Caco-2 (cell line): ENCODE results near the gene HHEX. TPM values are rescaled to one million over a fixed set of nuclear protein-coding genes. Genes with fewer than 3 reads are reported as not detected.

ENCODE experiments used
- BruUV-seq: library from RNA; stranded (reverse); fragments of 400-500 nt; replicated peaks from 2 replicates; lab custom pipeline; 2021; lab: Mats Ljungman, UMichigan
- CTCF ChIA-PET: fragments of 300-600 bp; sonication (Branson Sonifier 250); formaldehyde crosslinking; loops from one replicate; lab custom pipeline; 2022; ENCODE audit warnings: antibody characterized with exemption; lab: Charles Lee
- POLR2A ChIA-PET: fragments of 300-600 bp; sonication (Branson Sonifier 250); formaldehyde crosslinking; loops from one replicate; lab custom pipeline; 2022; ENCODE audit warnings: antibody characterized with exemption; lab: Charles Lee
- DNase-seq, 2 experiments: peaks; one replicate each; pipeline versions ENCODE4 v3.0.0 to v3.0.0-alpha.2; 2020 to 2022
- H3K27me3 ChIP-seq: replicated peaks from 2 replicates; pipeline ENCODE4 v1.6.0; 2011; ENCODE audit warnings: low read length; ENCODE audit not compliant: control insufficient read depth, insufficient read depth
- H3K36me3 ChIP-seq: 2 replicates; pipeline ENCODE4 v1.5.1; 2011; ENCODE audit warnings: low read length; ENCODE audit not compliant: control insufficient read depth, insufficient read depth
- H3K4me1 ChIP-seq: fragments of 250-450 bp; sonication (Bioruptor Pico); 2 replicates; pipeline ENCODE4 v1.5.1; 2020; ENCODE audit warnings: mild to moderate bottlenecking
- H3K4me3 ChIP-seq: 2 replicates; pipeline ENCODE4 v1.5.1; 2011; ENCODE audit warnings: low read depth, mild to moderate bottlenecking, control low read depth, low read length
- H3K9me3 ChIP-seq: fragments of 250-450 bp; sonication (Bioruptor Pico); 2 replicates; pipeline ENCODE4 v1.5.1; 2020; ENCODE audit warnings: mild to moderate bottlenecking, moderate library complexity
- H3K27ac Mint-ChIP-seq: one replicate; pipeline ENCODE4 v1.8.0; 2022; ENCODE audit warnings: mixed read lengths; ENCODE audit not compliant: unreplicated experiment
- H3K27me3 Mint-ChIP-seq: one replicate; pipeline ENCODE4 v1.8.0; 2022; ENCODE audit warnings: mixed read lengths; ENCODE audit not compliant: insufficient read depth, unreplicated experiment
- H3K36me3 Mint-ChIP-seq: one replicate; pipeline ENCODE4 v1.8.0; 2022; ENCODE audit warnings: mild to moderate bottlenecking, mixed read lengths; ENCODE audit not compliant: insufficient read depth, unreplicated experiment
- H3K4me1 Mint-ChIP-seq: one replicate; pipeline ENCODE4 v1.8.0; 2022; ENCODE audit warnings: low read depth, mixed read lengths; ENCODE audit not compliant: unreplicated experiment
- H3K4me3 Mint-ChIP-seq: one replicate; pipeline ENCODE4 v1.8.0; 2022; ENCODE audit warnings: mild to moderate bottlenecking, moderate library complexity, mixed read lengths; ENCODE audit not compliant: unreplicated experiment
- H3K9me3 Mint-ChIP-seq: one replicate; pipeline ENCODE4 v1.8.0; 2022; ENCODE audit warnings: mixed read lengths; ENCODE audit not compliant: unreplicated experiment
- intact Hi-C: fragments of 100-400 bp; cut with micrococcal nuclease; formaldehyde crosslinking; loops from one replicate; pipeline ENCODE4 v1.10.0; 2022; ENCODE audit not compliant: unreplicated experiment
- total RNA-seq: library from RNA; stranded (reverse); gene quantifications from 2 replicates; pipeline ENCODE4 v1.2.3, GENCODE V29; 2022
- TF ChIP-seq, protein P1 (sequence below), 2 experiments: fragments of 200-600 bp in 1 of 2; IDR thresholded peaks; 1 replicate in 1 of 2; 2 replicates in 1 of 2; pipeline versions ENCODE4 v1.5.1 to v1.8.0; 2011 to 2022; ENCODE audit warnings: antibody characterized with exemption in 1 of 2, control low read depth in 1 of 2, inconsistent platforms in 1 of 2, low read depth in 1 of 2, low read length in 1 of 2, mild to moderate bottlenecking in 1 of 2, moderate library complexity in 1 of 2; ENCODE audit not compliant: insufficient read depth in 1 of 2, severe bottlenecking in 1 of 2, unreplicated experiment in 1 of 2

Gene HHEX
- total RNA-seq, 1 experiment from 2014 or later = 6.7 TPM

DNA sequence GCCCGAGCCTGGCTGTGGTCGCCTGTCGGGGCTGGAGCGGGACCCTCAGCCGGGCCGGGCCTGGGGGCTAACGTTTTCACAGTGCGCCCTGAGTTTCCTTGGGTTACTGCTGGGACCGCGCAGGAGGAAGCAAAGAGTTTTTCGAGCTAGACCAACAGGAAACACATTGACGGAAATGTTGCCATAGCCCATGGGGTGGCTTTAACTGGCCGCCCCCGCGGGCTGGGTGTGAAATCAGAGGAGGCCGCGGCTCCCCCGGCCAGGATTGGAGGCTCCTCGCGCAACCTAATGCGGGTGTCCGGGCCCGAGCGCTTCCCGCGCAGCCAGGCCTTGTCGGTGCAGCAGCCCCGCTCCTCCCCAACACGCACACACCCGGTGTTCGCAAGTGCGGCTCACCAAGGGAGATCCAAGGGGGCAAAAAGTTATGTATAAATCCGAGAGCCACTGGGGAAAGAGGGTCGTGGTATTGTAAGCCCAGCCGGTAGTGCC, 1.9 kb downstream of the HHEX start:
- TF ChIP-seq, protein P1, sequence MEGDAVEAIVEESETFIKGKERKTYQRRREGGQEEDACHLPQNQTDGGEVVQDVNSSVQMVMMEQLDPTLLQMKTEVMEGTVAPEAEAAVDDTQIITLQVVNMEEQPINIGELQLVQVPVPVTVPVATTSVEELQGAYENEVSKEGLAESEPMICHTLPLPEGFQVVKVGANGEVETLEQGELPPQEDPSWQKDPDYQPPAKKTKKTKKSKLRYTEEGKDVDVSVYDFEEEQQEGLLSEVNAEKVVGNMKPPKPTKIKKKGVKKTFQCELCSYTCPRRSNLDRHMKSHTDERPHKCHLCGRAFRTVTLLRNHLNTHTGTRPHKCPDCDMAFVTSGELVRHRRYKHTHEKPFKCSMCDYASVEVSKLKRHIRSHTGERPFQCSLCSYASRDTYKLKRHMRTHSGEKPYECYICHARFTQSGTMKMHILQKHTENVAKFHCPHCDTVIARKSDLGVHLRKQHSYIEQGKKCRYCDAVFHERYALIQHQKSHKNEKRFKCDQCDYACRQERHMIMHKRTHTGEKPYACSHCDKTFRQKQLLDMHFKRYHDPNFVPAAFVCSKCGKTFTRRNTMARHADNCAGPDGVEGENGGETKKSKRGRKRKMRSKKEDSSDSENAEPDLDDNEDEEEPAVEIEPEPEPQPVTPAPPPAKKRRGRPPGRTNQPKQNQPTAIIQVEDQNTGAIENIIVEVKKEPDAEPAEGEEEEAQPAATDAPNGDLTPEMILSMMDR (IDR thresholded peaks at IDR 0.05; ENCODE audit: insufficient read depth in 1 of 2, low read depth in 1 of 2, low read length in 1 of 2, severe bottlenecking in 1 of 2, unreplicated experiment in 1 of 2) = no peak
- H3K4me3 ChIP-seq = peak overlapping the region; percentile 87
- peak overlapping the region; percentile 66 for H3K4me3 Mint-ChIP-seq
- no peaks in the 10 kb centered on the region for H3K9me3 Mint-ChIP-seq
- H3K27me3 ChIP-seq = no peaks in the 10 kb centered on the region
- no TSS peak for BruUV-seq
- intact Hi-C loops = loop anchor here (10.0 kb wide), 1 partner anchor 123 kb away; no protein-coding TSS in a partner anchor
- ChIA-PET POLR2A (no interaction called here), CTCF (interaction anchor here (0.8 kb wide), 1 partner anchor 120 kb away, joined by 3 read pairs; no protein-coding TSS in a partner anchor)
- no peaks in the 10 kb centered on the region for H3K9me3 ChIP-seq
- H3K4me1 Mint-ChIP-seq = peaks cover 14% of the 10 kb centered on the region
- peak in 1 of 2 experiments; percentile 14 for DNase-seq
- peaks cover 27% of the 10 kb centered on the region for H3K4me1 ChIP-seq
- H3K27me3 Mint-ChIP-seq = no peaks in the 10 kb centered on the region
- H3K36me3 Mint-ChIP-seq = no peaks in the 10 kb centered on the region
- H3K36me3 ChIP-seq = no peaks in the 10 kb centered on the region; the same call in 1 of the 2 replicates
- H3K27ac Mint-ChIP-seq = peak overlapping the region; percentile 11

DNA sequence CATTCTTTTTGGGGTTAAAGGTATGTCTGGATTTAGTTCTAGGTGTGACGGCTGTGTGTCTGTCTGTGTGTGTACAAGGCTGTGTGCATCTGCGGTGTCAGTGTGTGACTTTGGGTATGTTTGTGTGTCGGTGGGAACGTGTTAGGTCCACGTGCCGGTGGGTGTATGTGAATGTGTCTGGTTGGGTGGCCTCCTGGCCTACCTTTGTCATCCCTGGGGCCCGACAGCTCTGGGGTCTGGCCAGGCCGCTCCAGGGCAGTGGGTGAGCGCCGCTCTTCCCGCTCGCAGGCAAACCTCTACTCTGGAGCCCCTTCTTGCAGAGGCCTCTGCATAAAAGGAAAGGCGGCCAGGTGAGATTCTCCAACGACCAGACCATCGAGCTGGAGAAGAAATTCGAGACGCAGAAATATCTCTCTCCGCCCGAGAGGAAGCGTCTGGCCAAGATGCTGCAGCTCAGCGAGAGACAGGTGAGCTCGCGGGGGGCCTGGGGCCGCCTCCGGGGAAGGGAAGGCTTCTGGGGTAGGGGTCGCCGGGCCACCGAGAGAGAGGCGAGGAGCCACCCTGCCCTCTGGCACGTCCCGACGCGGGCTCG, 2.4 kb downstream of the HHEX start:
- TF ChIP-seq, protein P1 (IDR thresholded peaks at IDR 0.05; ENCODE audit: insufficient read depth in 1 of 2, low read depth in 1 of 2, low read length in 1 of 2, severe bottlenecking in 1 of 2, unreplicated experiment in 1 of 2) = no peak
- H3K27me3 Mint-ChIP-seq = no peaks in the 10 kb centered on the region
- H3K4me3 Mint-ChIP-seq = peak overlapping the region; percentile 66
- ChIA-PET POLR2A (no interaction called here), CTCF (interaction anchor here (0.8 kb wide), 1 partner anchor 120 kb away, joined by 3 read pairs; no protein-coding TSS in a partner anchor)
- H3K36me3 ChIP-seq = no peaks in the 10 kb centered on the region; the same call in 1 of the 2 replicates
- peaks cover 19% of the 10 kb centered on the region for H3K4me1 Mint-ChIP-seq
- no peaks in the 10 kb centered on the region for H3K9me3 ChIP-seq
- peak overlapping the region; percentile 87 for H3K4me3 ChIP-seq
- intact Hi-C loops = loop anchor here (10.0 kb wide), 1 partner anchor 123 kb away; no protein-coding TSS in a partner anchor
- H3K4me1 ChIP-seq = peaks cover 32% of the 10 kb centered on the region
- peak in 1 of 2 experiments; percentile 20 for DNase-seq
- H3K27me3 ChIP-seq = no peaks in the 10 kb centered on the region
- H3K27ac Mint-ChIP-seq = peak overlapping the region; percentile 11
- no peaks in the 10 kb centered on the region for H3K36me3 Mint-ChIP-seq
- H3K9me3 Mint-ChIP-seq = no peaks in the 10 kb centered on the region
- BruUV-seq = no TSS peak

DNA sequence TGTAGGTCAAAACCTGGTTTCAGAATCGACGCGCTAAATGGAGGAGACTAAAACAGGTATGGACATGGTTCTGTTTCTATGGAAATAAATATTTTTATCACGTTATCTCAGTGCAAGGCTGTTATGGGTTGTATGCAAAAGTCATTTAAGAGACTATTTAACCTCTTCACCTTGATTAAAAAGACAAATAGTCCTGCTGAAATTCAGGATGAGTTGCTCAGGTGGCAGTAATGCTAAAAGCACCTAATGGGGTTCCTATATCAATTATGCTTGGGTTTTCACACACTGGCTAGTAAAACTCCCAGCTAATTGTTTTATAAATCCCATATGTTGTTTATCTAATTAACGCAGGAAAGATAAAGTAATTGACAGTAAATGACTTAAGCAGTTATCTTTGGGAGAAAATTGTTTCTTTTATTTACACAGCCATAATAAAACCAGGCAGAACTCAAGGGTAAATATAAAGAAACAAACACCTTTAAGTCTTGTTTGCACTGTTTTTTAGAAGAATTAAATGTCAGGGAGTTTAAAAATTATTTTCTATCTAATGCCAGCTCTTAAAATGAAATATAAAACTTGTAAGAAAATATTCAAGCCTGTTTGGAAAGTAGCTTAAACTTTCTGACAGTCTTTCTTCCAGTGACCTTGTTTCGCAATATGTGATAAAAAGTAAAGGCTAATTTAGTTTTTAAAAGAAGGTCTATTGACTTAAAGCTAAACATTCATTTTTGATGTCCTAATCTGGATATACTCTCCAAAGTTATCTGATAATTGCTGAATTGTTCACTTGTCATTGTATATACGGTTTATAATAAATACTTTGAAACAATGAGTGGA, 3.2 kb downstream of the HHEX start:
- Histone ChIP-seq H3K36me3 (no peaks in the 10 kb centered on the region; the same call in 1 of the 2 replicates), H3K9me3 (no peaks in the 10 kb centered on the region), H3K27me3 (no peaks in the 10 kb centered on the region), H3K4me1 (peaks cover 37% of the 10 kb centered on the region), H3K4me3 (peak overlapping the region; percentile 87)
- no peak for DNase-seq
- H3K27me3 Mint-ChIP-seq = no peaks in the 10 kb centered on the region
- ChIA-PET CTCF (interaction anchor here (0.5 kb wide), 1 partner anchor 149 kb away, joined by 3 read pairs; no protein-coding TSS in a partner anchor), POLR2A (interaction anchor here (0.7 to 1.0 kb wide), 2 partner anchors 156 to 739 kb away, joined by 3 read pairs; no protein-coding TSS in a partner anchor)
- no peaks in the 10 kb centered on the region for H3K9me3 Mint-ChIP-seq
- no peak overlapping the region for H3K27ac Mint-ChIP-seq
- intact Hi-C loops = loop anchor here (10.0 kb wide), 1 partner anchor 122 kb away; no protein-coding TSS in a partner anchor
- peaks cover 27% of the 10 kb centered on the region for H3K4me1 Mint-ChIP-seq
- H3K4me3 Mint-ChIP-seq = peak overlapping the region; percentile 66
- TF ChIP-seq, protein P1 (IDR thresholded peaks at IDR 0.05; ENCODE audit: insufficient read depth in 1 of 2, low read depth in 1 of 2, low read length in 1 of 2, severe bottlenecking in 1 of 2, unreplicated experiment in 1 of 2) = no peak
- BruUV-seq = no TSS peak
- peaks cover 1% of the 10 kb centered on the region for H3K36me3 Mint-ChIP-seq
